Measurements from ENCODE around the gene CYP39A1. TPM values are rescaled to one million over a fixed set of nuclear protein-coding genes. Genes with fewer than 3 reads are reported as not detected.

Gene CYP39A1
- total and polyA plus RNA-seq, 9 of the 15 experiments (the other 6 are each of a cell fraction or from before 2014, with no cell fraction given) = not detected

DNA sequence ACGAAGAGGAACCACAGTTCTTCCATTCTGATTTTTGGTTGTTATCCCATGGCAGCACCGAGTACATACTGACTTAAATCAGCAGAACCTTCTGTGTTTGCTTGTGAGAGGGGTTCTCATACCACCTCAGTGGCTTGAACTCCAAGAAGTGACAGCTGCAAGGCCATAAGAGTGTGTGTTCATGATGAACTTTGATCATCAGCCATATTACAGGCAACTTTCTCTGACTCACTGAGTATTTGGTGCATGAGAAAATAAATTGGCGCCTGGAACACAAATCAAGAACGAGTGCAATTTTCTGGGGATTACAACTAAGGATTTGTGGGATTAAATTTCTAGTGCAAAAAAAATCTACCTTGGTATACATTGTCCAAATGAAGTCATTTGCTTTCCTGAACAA is 68.9 kb downstream of the CYP39A1 start:
- in situ Hi-C loops (cut with MboI) (no loop called here), intact Hi-C loops (cut with micrococcal nuclease) (no loop called here)
- H3K36me3 ChIP-seq (ENCODE audit: control insufficient read depth, insufficient read depth, low read length) = no peaks in the 10 kb centered on the region
- no peaks in the 10 kb centered on the region for H3K9me3 ChIP-seq (replicated peaks; ENCODE audit: control insufficient read depth, insufficient read depth, low read depth, low read length)
- DNase-seq (ENCODE audit: extremely low read depth in 1 of 4, low spot score in 3 of 4) = no peak
- no peak for FAIRE-seq
- no peaks in the 10 kb centered on the region for H3K4me1 ChIP-seq (replicated peaks in 1 of 2; ENCODE audit: control insufficient read depth in 2 of 2, insufficient read depth in 2 of 2, low read length in 2 of 2)
- no peaks in the 10 kb centered on the region for H4K20me1 ChIP-seq (replicated peaks; ENCODE audit: control insufficient read depth, insufficient read depth, low read length)
- TF ChIP-seq KLF10 (CRISPR knock-in tag; IDR thresholded peaks at IDR 0.05) (no peak), PURB (CRISPR knock-in tag; IDR thresholded peaks at IDR 0.05; ENCODE audit: low read depth) (no peak), ZC3H8 (IDR thresholded peaks at IDR 0.05) (no peak), CBFA2T3 (IDR thresholded peaks at IDR 0.05) (no peak), TRIM24 (IDR thresholded peaks at IDR 0.05) (no peak), HDAC2 (IDR thresholded peaks at IDR 0.05) (no peak), ZNF717 (CRISPR knock-in tag; IDR thresholded peaks at IDR 0.05) (no peak), FOXJ3 (CRISPR knock-in tag; IDR thresholded peaks at IDR 0.05) (no peak), CHD1 (IDR thresholded peaks at IDR 0.05; ENCODE audit: low read length) (no peak), LARP7 (IDR thresholded peaks at IDR 0.05) (no peak), POLR2AphosphoS5 (IDR thresholded peaks at IDR 0.05; ENCODE audit: control insufficient read depth, insufficient read depth, low read depth, low read length) (no peak)
- TF ChIP-seq, protein P1, sequence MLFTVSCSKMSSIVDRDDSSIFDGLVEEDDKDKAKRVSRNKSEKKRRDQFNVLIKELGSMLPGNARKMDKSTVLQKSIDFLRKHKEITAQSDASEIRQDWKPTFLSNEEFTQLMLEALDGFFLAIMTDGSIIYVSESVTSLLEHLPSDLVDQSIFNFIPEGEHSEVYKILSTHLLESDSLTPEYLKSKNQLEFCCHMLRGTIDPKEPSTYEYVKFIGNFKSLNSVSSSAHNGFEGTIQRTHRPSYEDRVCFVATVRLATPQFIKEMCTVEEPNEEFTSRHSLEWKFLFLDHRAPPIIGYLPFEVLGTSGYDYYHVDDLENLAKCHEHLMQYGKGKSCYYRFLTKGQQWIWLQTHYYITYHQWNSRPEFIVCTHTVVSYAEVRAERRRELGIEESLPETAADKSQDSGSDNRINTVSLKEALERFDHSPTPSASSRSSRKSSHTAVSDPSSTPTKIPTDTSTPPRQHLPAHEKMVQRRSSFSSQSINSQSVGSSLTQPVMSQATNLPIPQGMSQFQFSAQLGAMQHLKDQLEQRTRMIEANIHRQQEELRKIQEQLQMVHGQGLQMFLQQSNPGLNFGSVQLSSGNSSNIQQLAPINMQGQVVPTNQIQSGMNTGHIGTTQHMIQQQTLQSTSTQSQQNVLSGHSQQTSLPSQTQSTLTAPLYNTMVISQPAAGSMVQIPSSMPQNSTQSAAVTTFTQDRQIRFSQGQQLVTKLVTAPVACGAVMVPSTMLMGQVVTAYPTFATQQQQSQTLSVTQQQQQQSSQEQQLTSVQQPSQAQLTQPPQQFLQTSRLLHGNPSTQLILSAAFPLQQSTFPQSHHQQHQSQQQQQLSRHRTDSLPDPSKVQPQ (CRISPR knock-in tag; IDR thresholded peaks at IDR 0.05; ENCODE audit: borderline replicate concordance) = no peak
- ChIA-PET POLR2A (no interaction called here), CTCF (ENCODE audit: low intra/inter-chr PET ratio) (no interaction called here)
- H2AFZ ChIP-seq (ENCODE audit: low read depth, low read length) = no peak overlapping the region
- BruUV-seq (replicated peaks) = no TSS peak
- H3K4me3 ChIP-seq = no peak overlapping the region
- no peaks in the 10 kb centered on the region for H3K9me1 ChIP-seq (ENCODE audit: control insufficient read depth, insufficient read depth, low read length)
- no peaks in the 10 kb centered on the region for H3K79me2 ChIP-seq (ENCODE audit: control insufficient read depth, insufficient read depth, low read length)
- H3K27ac ChIP-seq (ENCODE audit: extremely low read depth, low read depth, low read length) = no peak overlapping the region
- H3K4me2 ChIP-seq (ENCODE audit: insufficient read depth, low read length) = no peak overlapping the region
- no peak overlapping the region for H3K9ac ChIP-seq (ENCODE audit: insufficient read depth in 1 of 2, low read depth in 2 of 2, low read length in 2 of 2)
- 0% methylated on average over 4 of the region's 4 CpGs for WGBS (ENCODE audit: insufficient coverage, low coverage, missing lambda C conversion rate)
- no peak for ATAC-seq
- no peaks in the 10 kb centered on the region for H3K27me3 ChIP-seq (ENCODE audit: control insufficient read depth in 2 of 2, insufficient read depth in 2 of 2, low read length in 2 of 2)

Data from K562 (cell line).